Left renal cortex interstitium (tissue), 4 donors: ENCODE data around the gene PDS5B. TPM values are rescaled to one million over a fixed set of nuclear protein-coding genes. Genes with fewer than 3 reads are reported as not detected.
"Not testable (repeated sequence)": the region's sequence is repeated elsewhere in the genome, so short reads cannot be mapped to it uniquely, and the experiment has no call there.

Source experiments
- DNase-seq, 4 donors: peaks; one replicate each; pipeline ENCODE4 v3.0.0-alpha.2; 2013; ENCODE audit warnings: low read depth in 4 of 4, low spot score in 2 of 4, missing footprints in 1 of 4
- polyA plus RNA-seq, 4 donors: library from polyadenylated mRNA; unstranded; fragments of 120-200 nt; gene quantifications; one replicate each; pipeline ENCODE4 v1.2.1, GENCODE V29; 2013; ENCODE audit not compliant: insufficient read length in 4 of 4

PDS5B gene
- polyA plus RNA-seq, 4 donors = 64.3 to 75.1 (median 70.6) TPM

- not testable (repeated sequence) for DNase-seq
These were observed 129.9 kb downstream of the PDS5B start for GRCh38 chr13:32716201-32716600.

DNA sequence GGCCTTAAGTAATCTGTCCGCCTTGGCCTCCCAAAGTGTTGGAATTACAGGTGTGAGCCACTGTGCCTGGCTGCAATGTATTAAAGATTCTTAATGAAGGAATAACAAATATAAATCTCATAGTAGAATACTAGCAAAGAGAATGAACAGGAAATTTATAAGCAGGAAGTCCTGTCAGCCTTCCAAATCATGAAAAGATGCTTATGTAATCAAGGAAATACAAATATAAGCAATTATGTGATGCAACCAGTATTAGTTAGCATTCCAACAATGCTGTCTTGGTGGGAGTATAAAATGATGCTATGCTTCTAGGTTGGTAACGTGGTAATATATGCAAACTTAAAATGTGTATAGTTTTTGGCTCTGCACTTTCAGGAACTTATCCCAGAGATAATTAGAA lies 133.8 kb downstream of the PDS5B start:
- no peak for DNase-seq

DNA sequence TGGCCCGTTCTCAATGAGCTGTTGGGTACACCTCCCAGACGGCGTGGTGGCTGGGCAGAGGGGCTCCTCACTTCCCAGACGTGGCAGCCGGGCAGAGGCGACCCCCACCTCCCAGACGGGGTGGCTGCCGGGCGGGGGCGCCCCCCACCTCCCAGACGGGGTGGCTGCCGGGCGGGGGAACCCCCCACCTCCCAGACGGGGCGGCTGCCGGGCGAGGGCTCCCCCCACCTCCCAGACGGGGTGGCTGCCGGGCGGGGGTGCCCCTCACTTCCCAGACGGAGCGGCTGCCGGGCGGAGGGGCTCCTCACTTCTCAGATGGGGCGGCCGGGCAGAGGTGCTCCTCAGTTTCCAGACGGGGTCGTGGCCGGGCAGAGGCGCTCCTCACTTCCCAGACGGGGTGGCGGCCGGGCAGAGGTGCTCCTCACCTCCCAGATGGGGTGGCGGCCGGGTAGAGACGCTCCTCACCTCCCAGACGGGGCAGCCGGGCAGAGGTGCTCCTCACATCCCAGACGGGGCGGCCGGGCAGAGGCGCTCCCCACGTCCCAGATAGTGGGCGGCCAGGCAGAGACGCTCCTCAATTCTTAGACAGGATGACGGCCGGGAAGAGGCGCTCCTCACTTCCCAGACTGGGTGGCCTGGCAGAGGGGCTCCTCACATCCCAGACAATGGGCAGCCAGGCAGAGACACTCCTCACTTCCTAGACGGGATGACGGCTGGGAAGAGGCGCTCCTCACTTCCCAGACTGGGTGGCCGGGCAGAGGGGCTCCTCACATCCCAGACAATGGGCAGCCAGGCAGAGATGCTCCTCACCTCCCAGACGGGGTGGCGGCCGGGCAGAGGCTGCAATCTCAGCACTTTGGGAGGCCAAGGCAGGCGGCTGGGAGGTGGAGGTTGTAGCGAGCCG lies 135.1 kb downstream of the PDS5B start:
- DNase-seq = not testable (repeated sequence)

GRCh38 chr13:32722340-32722739 lies 136.1 kb downstream of the PDS5B start:
- no peak for DNase-seq

DNA sequence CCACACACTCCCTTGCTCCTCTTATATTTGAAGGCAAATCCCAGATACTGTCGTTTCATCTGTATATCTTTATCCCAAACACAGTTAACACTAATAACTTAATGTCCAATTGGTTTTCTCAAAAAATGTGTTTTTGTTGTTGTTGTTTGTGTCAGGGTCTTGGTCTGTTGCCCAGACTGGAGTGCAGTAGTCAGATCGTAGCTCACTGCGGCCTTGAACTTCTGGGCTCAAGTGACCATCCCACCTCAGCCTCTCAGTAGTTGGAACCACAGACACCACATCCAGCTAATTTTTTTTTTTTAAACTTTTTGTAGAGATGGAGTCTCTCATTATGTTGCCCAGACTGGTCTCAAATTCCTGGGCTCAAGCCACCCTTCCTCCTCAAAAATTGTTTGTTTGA lies 137.7 kb downstream of the PDS5B start:
- DNase-seq = no peak

DNA sequence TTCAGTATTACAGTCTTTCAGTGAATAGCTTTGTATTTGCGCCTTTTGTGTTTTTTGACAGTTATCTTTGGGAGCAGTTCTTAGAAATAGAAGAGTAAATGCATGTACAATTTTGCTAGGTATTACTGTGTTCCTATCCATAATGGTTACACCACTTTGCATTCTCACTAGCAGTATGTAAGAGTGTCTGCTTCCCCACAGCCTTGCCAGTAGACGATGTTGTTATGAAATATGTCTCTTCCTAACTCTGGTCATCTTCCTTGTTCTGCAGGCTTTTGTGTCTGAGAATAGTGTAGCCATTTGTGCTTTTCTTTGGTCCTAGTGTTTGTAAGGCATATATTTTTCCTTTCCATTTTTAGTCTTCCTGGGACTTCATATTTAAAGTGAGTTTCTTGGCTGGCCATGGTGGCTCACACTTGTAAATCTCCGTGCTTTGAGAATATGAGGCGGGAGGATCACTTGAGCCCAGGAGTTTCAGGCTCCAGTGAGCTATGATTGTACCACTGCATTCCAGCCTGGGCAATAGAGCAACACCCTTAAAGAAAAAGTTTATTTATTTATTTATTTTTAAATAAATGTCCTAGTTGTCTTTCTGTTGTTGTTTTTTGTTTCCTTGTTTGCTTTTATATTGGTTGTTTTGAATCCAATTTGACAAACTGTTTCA lies 140.3 kb downstream of the PDS5B start:
- DNase-seq = no peak

DNA sequence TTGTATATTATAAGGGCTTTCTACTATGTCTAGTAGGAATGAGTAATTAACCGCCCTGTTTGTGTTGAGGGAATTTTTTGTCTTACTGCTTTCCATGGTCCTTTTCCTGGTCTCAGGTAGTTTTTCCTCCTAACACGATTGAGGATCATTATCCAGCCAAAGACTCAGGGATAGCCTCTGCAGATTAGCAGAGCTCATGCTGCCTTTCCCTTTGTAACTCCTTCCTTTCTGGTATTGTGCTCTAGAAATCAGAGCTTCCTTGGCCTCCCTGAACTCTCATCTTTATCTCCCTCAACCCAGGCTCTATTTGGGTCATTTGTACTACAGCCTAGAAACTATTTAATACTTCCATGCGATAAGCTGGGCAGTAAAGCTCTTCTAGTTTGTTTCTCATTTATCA lies 142.1 kb downstream of the PDS5B start:
- DNase-seq = no peak

GRCh38 chr13:32729097-32729496 lies 142.8 kb downstream of the PDS5B start:
- DNase-seq = not testable (repeated sequence)

GRCh38 chr13:32731074-32731473 lies 144.8 kb downstream of the PDS5B start:
- DNase-seq = no peak

DNA sequence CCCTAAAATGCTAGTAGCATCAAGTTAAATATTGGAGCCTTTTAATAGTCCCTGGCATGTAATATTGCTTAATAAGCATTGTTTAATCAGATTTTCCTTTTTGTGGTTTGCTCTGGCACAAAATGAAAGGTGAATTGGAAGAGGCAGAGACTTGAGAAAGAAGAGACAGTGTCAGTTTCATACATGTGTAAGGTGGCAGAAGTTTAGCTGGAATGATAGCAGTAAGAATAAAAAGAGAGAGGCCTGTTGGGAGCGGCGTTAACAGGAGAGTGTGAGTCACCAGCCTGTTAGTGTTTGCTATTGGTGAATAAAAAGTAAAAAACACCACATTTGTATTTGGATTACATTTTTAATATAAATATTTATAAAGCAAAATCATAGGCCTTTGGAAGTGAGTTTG lies 145.3 kb downstream of the PDS5B start:
- DNase-seq = no peak

DNA sequence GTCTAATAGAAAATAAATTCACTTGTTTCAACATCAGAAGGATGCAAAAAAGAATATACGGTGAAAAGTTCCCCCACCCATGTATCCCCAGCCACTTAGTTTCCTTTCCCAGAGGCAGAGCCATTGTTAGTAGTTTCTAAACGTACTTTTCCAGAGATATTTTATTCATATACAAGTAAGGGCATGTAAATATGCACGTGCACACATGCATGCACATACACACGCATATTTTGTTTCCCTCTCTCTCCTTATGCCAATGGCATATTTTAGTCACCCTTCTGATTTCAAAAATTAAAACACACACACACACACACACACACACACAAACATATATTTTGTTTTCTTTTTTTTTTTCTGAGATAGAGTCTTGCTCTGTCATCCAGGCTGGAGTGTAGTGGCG lies 147.4 kb downstream of the PDS5B start:
- no peak for DNase-seq

DNA sequence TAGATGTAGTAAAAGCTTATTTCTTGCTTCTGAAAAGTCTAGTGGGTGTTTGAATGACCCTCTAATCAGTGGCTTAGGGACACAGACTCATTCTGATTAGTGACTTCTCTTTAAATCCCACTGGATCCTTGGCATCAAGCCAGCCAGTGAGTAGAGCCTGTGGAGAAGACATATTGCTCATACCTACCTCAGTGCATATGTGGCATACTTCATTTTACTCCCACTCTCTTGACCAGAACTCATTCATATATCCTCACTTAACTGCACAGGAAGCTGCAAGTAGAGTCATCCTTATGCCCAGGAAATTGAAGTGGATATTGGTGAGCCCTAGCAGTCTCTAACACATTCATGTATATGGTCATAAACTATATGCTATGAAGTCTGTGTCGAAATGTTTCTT lies 148.3 kb downstream of the PDS5B start:
- no peak for DNase-seq

DNA sequence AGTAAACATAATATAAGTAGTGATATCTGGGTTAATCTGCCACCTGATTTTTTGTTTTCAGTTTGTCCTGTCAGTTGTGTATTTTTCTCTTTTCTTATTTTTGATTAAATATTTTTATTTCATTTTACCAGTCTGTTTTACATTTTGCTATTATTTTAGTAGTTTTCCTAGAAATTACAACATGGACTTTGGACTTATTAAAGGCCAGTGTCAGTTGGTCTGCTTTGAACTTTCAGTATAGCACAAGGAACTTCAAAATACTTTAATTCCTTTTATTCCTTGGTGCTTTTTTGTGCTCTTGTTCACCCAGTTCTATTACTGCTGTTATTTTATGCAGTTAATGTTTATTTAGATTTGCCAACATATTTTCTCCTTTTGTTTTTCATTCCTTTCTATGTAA lies 149.6 kb downstream of the PDS5B start:
- no peak for DNase-seq

- no peak for DNase-seq
These were observed 150.4 kb downstream of the PDS5B start for GRCh38 chr13:32736648-32737047.

DNA sequence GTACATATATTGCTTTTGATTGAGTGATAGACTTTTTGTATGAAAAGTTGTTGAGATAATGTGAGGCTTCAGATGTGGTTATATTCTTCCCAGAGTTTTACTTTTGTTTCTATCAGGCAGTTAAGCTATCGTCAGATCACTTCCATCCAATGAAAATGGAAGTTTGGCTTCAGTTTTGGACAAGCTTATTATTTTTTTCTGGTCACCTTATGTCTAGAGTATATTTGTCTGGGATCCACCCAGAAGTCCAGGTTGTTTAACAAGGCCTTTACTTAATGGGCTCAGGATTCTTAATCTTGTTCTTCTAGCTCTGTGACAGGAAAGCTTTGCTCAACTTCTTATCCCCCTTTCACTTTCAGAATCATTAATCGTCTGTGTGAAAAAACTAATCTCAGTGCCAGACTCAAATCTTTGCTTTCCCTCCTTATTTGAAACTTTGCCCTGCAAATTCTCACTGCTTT lies 150.9 kb downstream of the PDS5B start:
- DNase-seq = no peak

GRCh38 chr13:32737679-32738078 lies 151.4 kb downstream of the PDS5B start:
- no peak for DNase-seq

DNA sequence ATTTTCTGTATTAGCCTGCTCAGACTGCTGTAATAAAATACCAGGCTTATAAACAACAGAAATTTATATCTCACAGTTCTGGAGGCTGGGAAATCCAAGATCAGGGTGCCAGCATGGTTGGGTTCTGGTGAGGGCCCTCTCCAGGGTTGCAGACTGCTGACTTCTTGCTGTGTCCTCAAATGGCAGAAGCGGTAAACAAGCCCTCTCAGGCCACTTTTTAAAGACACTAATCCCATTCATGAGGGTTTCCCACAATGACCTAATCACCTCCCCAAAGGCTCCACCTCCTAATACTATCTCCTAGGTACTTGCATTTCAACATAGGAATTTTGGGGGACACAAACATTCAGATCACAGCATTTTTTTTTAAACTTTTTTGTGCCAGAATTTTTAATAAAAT lies 159.3 kb downstream of the PDS5B start:
- no peak for DNase-seq

DNA sequence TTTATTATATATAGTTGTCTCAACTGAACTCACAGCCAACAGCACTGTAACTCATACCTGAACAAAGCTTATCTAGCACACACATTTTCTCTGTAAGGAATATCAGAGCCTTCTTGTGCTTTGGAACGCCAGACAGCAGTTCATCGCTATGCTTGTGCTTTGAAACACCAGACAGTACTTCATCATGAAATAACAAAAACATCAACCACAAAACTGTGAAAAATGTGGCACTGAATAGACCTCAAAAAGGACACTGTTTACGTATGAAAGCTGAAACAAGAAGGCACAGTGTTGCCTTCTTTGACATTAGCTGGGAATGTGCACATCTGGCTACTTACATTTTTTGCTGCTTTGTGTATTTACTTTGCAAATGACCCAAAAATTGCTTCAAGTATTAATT lies 160.2 kb downstream of the PDS5B start:
- no peak for DNase-seq

GRCh38 chr13:32748305-32748704 lies 162.1 kb downstream of the PDS5B start:
- no peak for DNase-seq

DNA sequence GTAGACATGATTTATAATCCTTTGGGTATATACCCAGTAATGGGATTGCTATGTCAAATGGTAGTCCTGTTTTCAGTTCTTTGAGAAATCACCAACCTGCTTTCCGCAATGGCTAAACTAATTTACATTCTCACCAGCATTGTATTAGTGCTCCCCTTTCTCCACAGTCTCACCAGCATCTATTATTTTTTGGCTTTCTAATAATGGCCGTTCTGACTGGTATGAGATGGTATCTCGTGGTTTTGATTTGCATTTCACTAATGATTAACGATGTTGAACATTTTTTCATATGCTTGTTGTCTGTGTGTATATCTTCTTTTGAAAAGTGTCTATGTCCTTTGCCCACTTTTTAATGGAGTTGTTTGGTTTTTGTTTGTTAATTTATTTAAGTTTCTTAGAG lies 165.1 kb downstream of the PDS5B start:
- DNase-seq = no peak

DNA sequence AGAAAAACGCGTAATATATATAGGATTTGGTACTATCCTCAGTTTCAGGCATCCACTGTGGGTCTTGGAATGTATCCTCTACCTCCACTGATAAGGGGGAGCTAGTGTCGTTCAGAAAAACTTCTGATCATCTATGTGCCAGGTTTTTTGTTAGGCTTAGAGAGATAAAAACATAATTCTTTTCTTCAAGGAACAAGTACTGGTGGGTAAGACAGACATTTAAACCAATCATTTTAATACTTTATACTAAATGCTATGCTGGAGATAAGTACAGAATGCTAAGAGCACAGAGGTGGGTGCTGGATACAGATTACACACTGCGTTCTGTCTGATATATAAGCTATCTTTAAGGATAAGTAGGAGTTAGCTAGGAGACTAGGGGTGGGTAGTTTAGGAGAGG lies 166.1 kb downstream of the PDS5B start:
- no peak for DNase-seq

DNA sequence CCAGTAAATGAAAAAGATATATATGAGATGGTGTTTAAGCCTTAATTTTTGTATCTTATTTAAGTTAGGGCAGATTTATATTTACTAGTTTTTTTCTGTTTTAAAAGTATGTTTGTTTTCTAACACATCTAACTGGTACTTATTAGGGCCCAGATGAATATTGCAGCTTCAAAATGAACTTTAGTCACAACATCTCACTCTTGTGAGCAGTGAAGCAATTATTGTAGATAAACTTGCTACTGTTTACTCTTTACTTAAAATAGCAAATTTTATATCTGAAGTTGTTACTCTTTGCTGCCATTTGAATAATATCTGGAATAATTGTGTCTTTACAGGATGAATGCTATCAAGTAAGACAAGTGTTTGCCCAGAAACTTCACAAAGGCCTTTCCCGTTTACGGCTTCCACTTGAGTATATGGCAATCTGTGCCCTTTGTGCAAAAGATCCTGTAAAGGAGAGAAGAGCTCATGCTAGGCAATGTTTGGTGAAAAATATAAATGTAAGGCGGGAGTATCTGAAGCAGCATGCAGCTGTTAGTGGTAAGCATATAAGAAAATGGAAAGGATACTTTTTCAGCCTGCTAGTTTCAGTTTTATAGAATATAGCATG lies 166.8 kb downstream of the PDS5B start:
- no peak for DNase-seq
